Embryonic facial prominence (tissue), 1 donor: Measurements from ENCODE around the gene RABGGTA.

ENCODE experiments used
- DNase-seq: peaks from one replicate; pipeline ENCODE4 v3.0.0-alpha.2; 2016; ENCODE audit errors: extremely low spot score

The RABGGTA gene, protein sequence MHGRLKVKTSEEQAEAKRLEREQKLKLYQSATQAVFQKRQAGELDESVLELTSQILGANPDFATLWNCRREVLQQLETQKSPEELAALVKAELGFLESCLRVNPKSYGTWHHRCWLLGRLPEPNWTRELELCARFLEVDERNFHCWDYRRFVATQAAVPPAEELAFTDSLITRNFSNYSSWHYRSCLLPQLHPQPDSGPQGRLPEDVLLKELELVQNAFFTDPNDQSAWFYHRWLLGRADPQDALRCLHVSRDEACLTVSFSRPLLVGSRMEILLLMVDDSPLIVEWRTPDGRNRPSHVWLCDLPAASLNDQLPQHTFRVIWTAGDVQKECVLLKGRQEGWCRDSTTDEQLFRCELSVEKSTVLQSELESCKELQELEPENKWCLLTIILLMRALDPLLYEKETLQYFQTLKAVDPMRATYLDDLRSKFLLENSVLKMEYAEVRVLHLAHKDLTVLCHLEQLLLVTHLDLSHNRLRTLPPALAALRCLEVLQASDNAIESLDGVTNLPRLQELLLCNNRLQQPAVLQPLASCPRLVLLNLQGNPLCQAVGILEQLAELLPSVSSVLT

GRCh38 chr14:24271134-24271833 is at the start of gene RABGGTA:
TSS of gene RABGGTA (minus strand) at chr14:24271597. CDS start at chr14:24271115, 482 bp downstream.
- peak; percentile 84 for DNase-seq

GRCh38 chr14:24317141-24317928 is 45.9 kb upstream of the RABGGTA start:
- no peak for DNase-seq

- DNase-seq: no peak
Observed at GRCh38 chr14:24316597-24316950, 45.2 kb upstream of the RABGGTA start.

- no peak for DNase-seq
Observed at GRCh38 chr14:24315807-24316596, 44.6 kb upstream of the RABGGTA start.

DNA sequence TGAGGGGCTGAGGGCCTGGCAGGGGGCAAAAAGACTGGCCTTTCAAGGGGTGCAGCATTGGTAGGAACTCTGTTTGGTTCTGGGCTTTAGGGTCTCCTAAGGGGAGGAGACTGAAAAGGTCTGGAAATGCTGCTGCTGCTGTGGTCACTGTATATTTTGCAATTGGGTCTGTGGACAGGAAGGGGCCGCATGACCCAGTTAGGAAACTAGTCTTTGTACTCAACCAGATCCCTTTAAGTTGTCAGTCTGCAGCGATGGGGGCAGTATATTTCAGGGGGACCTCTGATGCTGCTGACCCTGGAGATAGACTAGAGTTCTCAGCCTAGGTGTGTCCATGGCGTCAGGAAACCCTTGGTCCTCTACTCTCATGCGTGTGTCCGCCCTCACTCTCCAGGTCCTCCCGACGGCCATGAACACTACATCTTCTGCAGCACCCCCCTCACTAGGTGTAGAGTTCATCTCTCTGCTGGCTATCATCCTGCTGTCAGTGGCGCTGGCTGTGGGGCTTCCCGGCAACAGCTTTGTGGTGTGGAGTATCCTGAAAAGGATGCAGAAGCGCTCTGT is 43.9 kb upstream of the RABGGTA start:
- DNase-seq: no peak

- no peak for DNase-seq
Observed at GRCh38 chr14:24314377-24315193, 43.2 kb upstream of the RABGGTA start.

GRCh38 chr14:24313913-24314312 is 42.5 kb upstream of the RABGGTA start:
- DNase-seq: no peak

- no peak for DNase-seq
Observed at GRCh38 chr14:24312736-24313507, 41.5 kb upstream of the RABGGTA start.

DNA sequence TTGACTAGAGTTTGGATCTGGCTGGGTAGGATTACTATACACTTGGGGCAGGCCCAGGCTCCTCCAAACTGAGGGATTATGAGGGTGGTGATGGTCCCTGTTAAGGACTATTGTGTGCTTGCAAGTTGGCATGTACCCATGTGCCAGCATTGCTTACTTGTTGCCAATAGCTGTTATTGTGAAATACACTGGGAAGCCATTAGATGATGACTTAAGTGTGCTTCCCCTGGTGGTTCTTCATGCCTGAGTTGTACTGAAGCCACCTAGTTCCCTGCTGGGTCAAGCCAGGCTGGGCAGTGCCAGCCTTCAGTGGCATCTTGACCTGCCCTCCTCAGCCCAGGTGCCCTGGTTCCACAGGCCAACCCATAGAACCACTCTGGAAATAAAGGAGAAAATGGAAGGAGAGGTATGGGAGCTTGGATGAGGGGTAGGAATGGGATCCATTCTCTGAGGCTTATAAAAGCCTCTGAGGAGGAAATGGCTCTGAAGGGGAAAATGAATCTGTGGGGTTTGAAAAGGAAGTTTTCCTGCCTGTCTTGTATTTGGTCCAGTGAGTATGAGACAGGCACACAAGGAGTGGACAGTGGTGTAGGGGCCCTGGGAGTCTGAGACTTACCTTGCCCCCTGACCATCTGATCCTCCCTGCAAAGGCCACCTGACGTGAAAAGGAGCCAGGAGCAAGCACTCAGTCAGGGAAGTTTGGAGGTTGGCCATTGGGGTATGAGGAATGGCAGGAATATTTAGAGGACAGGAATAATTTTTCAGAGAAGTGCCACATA is 40.6 kb upstream of the RABGGTA start:
- DNase-seq: no peak

- DNase-seq: peak; percentile 46
Observed at GRCh38 chr14:24310646-24311604, 39.5 kb upstream of the RABGGTA start, which contains the start of gene LTB4R. TSS of gene LTB4R (plus strand) at chr14:24311502. CDS start at chr14:24315652, 4,150 bp downstream.

DNA sequence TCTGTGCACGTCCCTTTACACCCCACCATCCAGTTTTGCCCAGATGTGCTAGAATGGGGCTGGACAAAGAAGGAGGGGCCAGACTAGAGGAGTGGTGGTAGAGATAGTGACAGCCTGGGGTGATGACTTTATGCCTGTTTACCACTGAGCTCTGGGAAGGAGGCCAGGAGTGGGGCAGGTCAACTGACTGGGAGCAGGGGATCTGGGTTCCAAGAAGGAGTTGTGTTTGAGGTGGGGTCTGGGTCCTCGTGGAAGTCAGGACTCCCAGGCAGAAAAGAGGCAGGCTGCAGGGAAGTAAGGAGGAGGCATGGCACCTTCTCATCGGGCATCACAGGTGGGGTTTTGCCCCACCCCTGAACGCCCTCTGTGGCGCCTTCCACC is 38.9 kb upstream of the RABGGTA start:
- DNase-seq: no peak

DNA sequence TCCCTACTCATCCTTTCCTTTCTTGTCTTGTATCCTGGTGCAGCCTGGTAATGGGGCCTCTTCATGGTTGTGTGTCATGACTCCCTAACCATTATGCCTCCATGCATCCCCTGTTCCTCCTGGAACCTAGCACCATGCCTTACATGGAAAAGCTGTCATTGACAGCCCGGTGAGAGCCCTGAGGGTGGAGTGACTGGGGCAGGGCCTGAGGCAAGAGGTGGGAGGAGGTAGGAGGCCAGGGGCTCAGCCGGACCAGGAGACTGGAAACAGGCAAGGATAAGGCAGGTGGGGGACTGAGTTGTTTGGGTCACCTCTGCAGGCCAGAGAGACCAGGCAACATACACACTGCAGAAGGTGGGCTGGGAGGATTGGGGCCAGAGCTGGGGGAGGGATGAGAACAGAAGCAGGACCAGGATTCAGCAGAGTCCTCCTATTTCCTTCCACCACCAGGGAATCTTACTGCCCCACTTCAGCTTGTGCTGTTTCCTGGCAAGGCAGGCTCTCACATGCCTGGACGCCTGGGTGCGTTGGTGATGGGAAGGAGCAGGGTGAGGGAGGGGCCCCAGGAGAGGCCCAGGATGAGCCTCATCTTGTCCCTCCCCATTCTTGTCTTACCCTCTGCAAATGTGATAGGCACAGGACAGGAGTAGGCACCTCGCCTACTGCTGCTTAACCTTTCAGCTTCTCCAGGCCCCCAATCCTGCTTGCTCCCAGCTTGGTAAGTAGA is 38.3 kb upstream of the RABGGTA start, which contains the start of gene LTB4R2:
Gene LTB4R2 (plus strand): TSS at position 603 of the 727 bp plus-strand sequence. CDS start 525 bp downstream, outside the sequence.
- no peak for DNase-seq

DNA sequence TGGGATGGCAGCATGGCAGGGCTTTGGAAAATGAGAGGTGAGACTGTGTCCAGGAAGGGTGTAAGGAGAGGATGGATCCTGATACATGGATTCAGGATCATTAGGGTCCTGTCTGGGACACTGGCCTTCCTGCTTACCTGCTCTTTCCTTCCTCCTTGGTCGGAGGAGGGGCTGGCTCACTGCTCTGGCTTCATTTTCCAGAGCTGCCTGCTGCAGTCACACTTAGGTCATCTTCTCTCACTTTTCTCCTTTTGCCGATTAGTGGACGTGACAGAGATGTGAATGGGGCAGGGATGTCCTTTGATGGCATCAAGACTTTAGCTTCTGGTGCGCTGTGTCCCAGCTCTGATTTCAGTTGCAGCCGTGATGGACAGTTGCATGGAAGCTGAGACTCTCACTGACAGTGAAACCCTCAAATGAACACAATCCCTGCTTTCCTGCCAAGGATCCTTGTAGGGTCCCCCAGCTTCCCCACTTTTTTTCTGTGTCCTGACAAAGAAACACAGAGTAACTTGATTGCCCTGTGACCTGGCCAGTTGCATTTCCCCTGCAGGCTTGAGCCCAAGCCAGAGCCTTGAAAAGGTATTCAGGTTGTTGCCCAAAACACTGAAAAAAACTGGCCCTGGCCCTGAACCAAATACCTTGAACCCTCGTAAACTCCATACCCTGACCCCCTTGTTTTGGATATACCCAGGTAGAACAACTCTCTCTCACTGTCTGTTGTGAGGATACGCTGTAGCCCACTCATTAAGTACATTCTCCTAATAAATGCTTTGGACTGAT is 37.1 kb upstream of the RABGGTA start:
- no peak for DNase-seq

GRCh38 chr14:24307575-24308341 is 36.4 kb upstream of the RABGGTA start, which contains the start of gene CIDEB:
TSS of gene CIDEB (minus strand) at chr14:24307977. CDS start at chr14:24307858, 119 bp downstream.
- no peak for DNase-seq

- no peak for DNase-seq
Observed at GRCh38 chr14:24307156-24307574, 35.8 kb upstream of the RABGGTA start.
